ENCODE measurements around the gene UNC80. TPM values are rescaled to one million over a fixed set of nuclear protein-coding genes. Genes with fewer than 3 reads are reported as not detected.

Gene UNC80
- total and polyA plus RNA-seq, 9 donors: 0.12 to 1.1 (median 0.63) TPM

- WGBS, 3 donors: 23 to 30% (median 29%) methylated on average over 12 of the region's 12 CpGs
- intact Hi-C loops (cut with DNase I): no loop called here
- H3K27ac ChIP-seq: no peak overlapping the region
- H3K4me3 ChIP-seq: no peak overlapping the region
- H3K36me3 ChIP-seq: no peaks in the 10 kb centered on the region
- DNase-seq: no peak
- TF ChIP-seq CTCF (IDR thresholded peaks at IDR 0.05) (no peak), EP300 (IDR thresholded peaks at IDR 0.05) (no peak), POLR2A (IDR thresholded peaks at IDR 0.05) (no peak)
- H3K9me3 ChIP-seq: no peaks in the 10 kb centered on the region
- H3K27me3 ChIP-seq: no peaks in the 10 kb centered on the region
- peaks cover 5% of the 10 kb centered on the region for H3K4me1 ChIP-seq (ENCODE audit: insufficient read depth)
Observed at GRCh38 chr2:209933499-209934483, 162.2 kb downstream of the UNC80 start.

GRCh38 chr2:209936106-209936666 lies 164.6 kb downstream of the UNC80 start:
- H3K9me3 ChIP-seq: no peaks in the 10 kb centered on the region
- H3K27me3 ChIP-seq: no peaks in the 10 kb centered on the region
- no peak overlapping the region for H3K4me3 ChIP-seq
- no peak for TF ChIP-seq EP300 (IDR thresholded peaks at IDR 0.05)
- TF ChIP-seq POLR2A (IDR thresholded peaks at IDR 0.05): no peak
- TF ChIP-seq CTCF (IDR thresholded peaks at IDR 0.05): no peak
- DNase-seq: no peak
- H3K36me3 ChIP-seq: no peaks in the 10 kb centered on the region
- intact Hi-C loops (cut with DNase I): no loop called here
- H3K27ac ChIP-seq: no peak overlapping the region
- 60 to 78% (median 63%) methylated on average over 3 of the region's 3 CpGs for WGBS, 3 donors
- peaks cover 5% of the 10 kb centered on the region for H3K4me1 ChIP-seq (ENCODE audit: insufficient read depth)

- H3K36me3 ChIP-seq: no peaks in the 10 kb centered on the region
- no peak overlapping the region for H3K27ac ChIP-seq
- intact Hi-C loops (cut with DNase I): no loop called here
- H3K9me3 ChIP-seq: no peaks in the 10 kb centered on the region
- no peaks in the 10 kb centered on the region for H3K27me3 ChIP-seq
- TF ChIP-seq EP300 (IDR thresholded peaks at IDR 0.05) (no peak), CTCF (IDR thresholded peaks at IDR 0.05) (no peak), POLR2A (IDR thresholded peaks at IDR 0.05) (no peak)
- peaks cover 6% of the 10 kb centered on the region for H3K4me1 ChIP-seq (ENCODE audit: insufficient read depth)
- DNase-seq: no peak
- no peak overlapping the region for H3K4me3 ChIP-seq
Observed at GRCh38 chr2:209937893-209938292, 166.3 kb downstream of the UNC80 start.

GRCh38 chr2:209938906-209939305 lies 167.3 kb downstream of the UNC80 start:
- intact Hi-C loops (cut with DNase I): no loop called here
- no peaks in the 10 kb centered on the region for H3K36me3 ChIP-seq
- no peak for DNase-seq
- H3K4me1 ChIP-seq (ENCODE audit: insufficient read depth): peaks cover 3% of the 10 kb centered on the region
- H3K27me3 ChIP-seq: no peaks in the 10 kb centered on the region
- no peak overlapping the region for H3K4me3 ChIP-seq
- WGBS, 3 donors: 77 to 93% (median 82%) methylated on average over 1 of the region's 1 CpG
- H3K27ac ChIP-seq: no peak overlapping the region
- no peaks in the 10 kb centered on the region for H3K9me3 ChIP-seq
- no peak for TF ChIP-seq POLR2A (IDR thresholded peaks at IDR 0.05)
- no peak for TF ChIP-seq CTCF (IDR thresholded peaks at IDR 0.05)
- no peak for TF ChIP-seq EP300 (IDR thresholded peaks at IDR 0.05)

Data from ovary (tissue), 9 donors.